H9 (cell line): Measurements from ENCODE around the gene PRKCZ. TPM values are rescaled to one million over a fixed set of nuclear protein-coding genes. Genes with fewer than 3 reads are reported as not detected.

ENCODE experiments used
- DNase-seq: peaks from one replicate; pipeline ENCODE4 v3.0.0-alpha.2; 2017
- H2AFZ ChIP-seq: one replicate; pipeline ENCODE4 v1.6.1; 2013; ENCODE audit warnings: mild to moderate bottlenecking, low read length, control low read depth, moderate library complexity
- H2AK5ac ChIP-seq: 2 replicates; pipeline ENCODE4 v1.6.1; 2013; ENCODE audit warnings: low read length, control low read depth, mixed read lengths; ENCODE audit not compliant: insufficient read length
- H2BK120ac ChIP-seq: one replicate; pipeline ENCODE4 v1.6.1; 2013; ENCODE audit warnings: low read depth, mild to moderate bottlenecking, low read length, control low read depth, inconsistent platforms; ENCODE audit not compliant: poor library complexity, severe bottlenecking
- H2BK12ac ChIP-seq: 2 replicates; pipeline ENCODE4 v1.6.1; 2013; ENCODE audit warnings: low read length, control low read depth, mixed read lengths, low read depth; ENCODE audit not compliant: insufficient read length
- H2BK15ac ChIP-seq: 2 replicates; pipeline ENCODE4 v1.6.1; 2013; ENCODE audit warnings: low read depth, low read length, control low read depth
- H2BK20ac ChIP-seq: one replicate; pipeline ENCODE4 v1.6.1; 2013; ENCODE audit warnings: low read depth, mild to moderate bottlenecking, low read length, control low read depth, inconsistent platforms; ENCODE audit not compliant: poor library complexity, severe bottlenecking
- H2BK5ac ChIP-seq: 2 replicates; pipeline ENCODE4 v1.6.1; 2013; ENCODE audit warnings: low read length, control low read depth, mixed read lengths; ENCODE audit not compliant: insufficient read length
- H3K14ac ChIP-seq: 2 replicates; pipeline ENCODE4 v1.6.1; 2013; ENCODE audit warnings: low read length, control low read depth; ENCODE audit not compliant: insufficient read depth
- H3K18ac ChIP-seq: 2 replicates; pipeline ENCODE4 v1.6.1; 2013; ENCODE audit warnings: low read depth, mild to moderate bottlenecking, mixed read lengths, low read length, control low read depth; ENCODE audit not compliant: insufficient read length
- H3K23ac ChIP-seq: 2 replicates; pipeline ENCODE4 v1.6.1; 2013; ENCODE audit warnings: low read length, control low read depth, mixed read lengths, low read depth; ENCODE audit not compliant: insufficient read length
- H3K23me2 ChIP-seq: 2 replicates; pipeline ENCODE4 v1.6.1; 2013; ENCODE audit warnings: low read depth, mild to moderate bottlenecking, mixed read lengths, low read length, control low read depth; ENCODE audit not compliant: insufficient read length, poor library complexity, severe bottlenecking
- H3K27ac ChIP-seq: 2 replicates; pipeline ENCODE4 v1.5.1; 2013; ENCODE audit warnings: low read length, control low read depth, mixed read lengths, low read depth; ENCODE audit not compliant: insufficient read length
- H3K27me3 ChIP-seq: 2 replicates; pipeline ENCODE4 v1.6.1; 2013; ENCODE audit warnings: low read length, control low read depth, inconsistent platforms; ENCODE audit not compliant: insufficient read depth
- H3K4ac ChIP-seq: 2 replicates; pipeline ENCODE4 v1.6.1; 2013; ENCODE audit warnings: low read depth, mild to moderate bottlenecking, control low read depth, inconsistent platforms, low read length, moderate library complexity
- H3K4me1 ChIP-seq: 2 replicates; pipeline ENCODE4 v1.6.1; 2013; ENCODE audit warnings: low read length, control low read depth, inconsistent platforms; ENCODE audit not compliant: insufficient read depth
- H3K4me2 ChIP-seq: 2 replicates; pipeline ENCODE4 v1.6.1; 2013; ENCODE audit warnings: low read length, control low read depth, mixed read lengths; ENCODE audit not compliant: insufficient read length, insufficient read depth
- H3K56ac ChIP-seq: 2 replicates; pipeline ENCODE4 v1.6.1; 2013; ENCODE audit warnings: low read depth, mild to moderate bottlenecking, mixed read lengths, low read length, control low read depth; ENCODE audit not compliant: insufficient read length
- H3K79me1 ChIP-seq: 2 replicates; pipeline ENCODE4 v1.6.1; 2013; ENCODE audit warnings: low read depth, mild to moderate bottlenecking, moderate library complexity, low read length, control low read depth, inconsistent platforms; ENCODE audit not compliant: insufficient read depth, poor library complexity, severe bottlenecking
- H3K79me2 ChIP-seq: 2 replicates; pipeline ENCODE4 v1.6.1; 2013; ENCODE audit warnings: low read length, control low read depth, inconsistent platforms; ENCODE audit not compliant: insufficient read depth
- H3K9ac ChIP-seq: 2 replicates; pipeline ENCODE4 v1.6.1; 2013; ENCODE audit warnings: low read length, control low read depth, mixed read lengths; ENCODE audit not compliant: insufficient read length; ENCODE audit errors: extremely low read depth
- H3K9me3 ChIP-seq: one replicate; pipeline ENCODE4 v1.6.1; 2013; ENCODE audit warnings: low read depth, low read length, inconsistent platforms; ENCODE audit not compliant: control insufficient read depth
- H3T11ph ChIP-seq: one replicate; pipeline ENCODE4 v1.6.1; 2013; ENCODE audit warnings: mild to moderate bottlenecking, low read length, control low read depth, inconsistent platforms
- H4K20me1 ChIP-seq: one replicate; pipeline ENCODE4 v1.6.1; 2013; ENCODE audit not compliant: control insufficient read depth, insufficient read length, insufficient read depth
- H4K5ac ChIP-seq: 2 replicates; pipeline ENCODE4 v1.6.1; 2013; ENCODE audit warnings: low read depth, mild to moderate bottlenecking, mixed read lengths, low read length, control low read depth; ENCODE audit not compliant: insufficient read length
- H4K8ac ChIP-seq: replicated peaks from 2 replicates; pipeline ENCODE4 v1.6.1; 2013; ENCODE audit warnings: low read length, control low read depth, mixed read lengths, low read depth; ENCODE audit not compliant: insufficient read length
- H4K91ac ChIP-seq: 2 replicates; pipeline ENCODE4 v1.6.1; 2013; ENCODE audit warnings: low read depth, mild to moderate bottlenecking, moderate library complexity, mixed read lengths, low read length, control low read depth; ENCODE audit not compliant: insufficient read length
- H3K27ac Mint-ChIP-seq, 3 experiments: 2 replicates in 2 of 3; 3 replicates in 1 of 3; pipeline ENCODE4 v1.8.0; 2020 to 2021; ENCODE audit warnings: mixed read lengths in 3 of 3, mild to moderate bottlenecking in 1 of 3, moderate library complexity in 1 of 3
- H3K27me3 Mint-ChIP-seq: 2 replicates; pipeline ENCODE4 v1.8.0; 2021; ENCODE audit warnings: low read depth, mild to moderate bottlenecking, moderate library complexity, mixed read lengths
- H3K36me3 Mint-ChIP-seq, 3 experiments: 2 replicates in 2 of 3; 3 replicates in 1 of 3; pipeline ENCODE4 v1.8.0; 2020 to 2021; ENCODE audit warnings: low read depth in 3 of 3, mixed read lengths in 3 of 3; ENCODE audit not compliant: insufficient read depth in 1 of 3
- H3K4me1 Mint-ChIP-seq, 2 experiments: 2 replicates each; pipeline ENCODE4 v1.8.0; 2020; ENCODE audit warnings: mixed read lengths in 2 of 2
- H3K4me3 Mint-ChIP-seq, 2 experiments: 2 replicates in 1 of 2; 3 replicates in 1 of 2; pipeline ENCODE4 v1.8.0; 2020 to 2021; ENCODE audit warnings: mild to moderate bottlenecking in 2 of 2, mixed read lengths in 2 of 2, moderate library complexity in 1 of 2
- H3K9me3 Mint-ChIP-seq, 2 experiments: 2 replicates in 1 of 2; 3 replicates in 1 of 2; pipeline ENCODE4 v1.8.0; 2020; ENCODE audit warnings: mild to moderate bottlenecking in 2 of 2, mixed read lengths in 2 of 2, moderate library complexity in 1 of 2
- CTCF ChIP-seq: fragments of 200-600 bp; sonication (generic); conservative IDR thresholded peaks from 3 replicates; pipeline ENCODE4 v1.8.0; 2021; ENCODE audit warnings: antibody characterized with exemption, mild to moderate bottlenecking
- WGBS: extraction: QIAGEN DNeasy Blood & Tissue Kit; methylation state at CpG from one replicate; pipeline ENCODE4 v1.1.7; 2013; ENCODE audit warnings: missing lambda C conversion rate, low lambda C conversion rate, mixed read lengths; ENCODE audit not compliant: insufficient read length; ENCODE audit errors: extremely low coverage; 5-methylcytosine and 5-hydroxymethylcytosine counted together
- total RNA-seq: library from RNA; stranded (reverse); gene quantifications from 2 replicates; pipeline ENCODE4 v1.2.1, GENCODE V29; 2021

PRKCZ gene
- total RNA-seq, 1 experiment from 2014 or later, result 48.4 TPM

GRCh38 chr1:2095394-2095793, 45.2 kb downstream of the PRKCZ start:
- Histone ChIP-seq H2BK120ac (no peak overlapping the region), H3K14ac (no peak overlapping the region), H4K91ac (no peak overlapping the region), H4K5ac (no peak overlapping the region), H3K4me1 (no peaks in the 10 kb centered on the region), H3K4ac (no peak overlapping the region), H3K9me3 (no peaks in the 10 kb centered on the region), H2BK15ac (no peak overlapping the region), H2BK5ac (no peak overlapping the region), H3K23ac (no peak overlapping the region), H3T11ph (no peak overlapping the region), H3K4me2 (no peak overlapping the region), H3K18ac (no peak overlapping the region), H3K79me1 (no peaks in the 10 kb centered on the region), H3K27me3 (no peaks in the 10 kb centered on the region), H2AFZ (no peak overlapping the region), H3K56ac (no peak overlapping the region), H2AK5ac (no peak overlapping the region), H2BK20ac (no peak overlapping the region), H3K9ac (no peak overlapping the region), H3K27ac (no peak overlapping the region), H4K20me1 (no peaks in the 10 kb centered on the region), H4K8ac (no peak overlapping the region), H2BK12ac (no peak overlapping the region), H3K23me2 (no peaks in the 10 kb centered on the region), H3K79me2 (no peaks in the 10 kb centered on the region)
- no peak for DNase-seq
- WGBS, result no CpG with 5 or more reads among the region's 17 CpGs
- no peaks in the 10 kb centered on the region for H3K27me3 Mint-ChIP-seq
- peak overlapping the region in 1 of 3 experiments; percentile 74; a peak in 1 of 7 replicates for H3K27ac Mint-ChIP-seq
- TF ChIP-seq CTCF, result no peak
- no peak overlapping the region for H3K4me3 Mint-ChIP-seq
- peaks cover 9 to 16% of the 10 kb centered on the region in 2 experiments for H3K4me1 Mint-ChIP-seq
- peaks cover 10 to 15% (median 14%) of the 10 kb centered on the region in 3 experiments for H3K36me3 Mint-ChIP-seq
- peaks cover 3 to 6% of the 10 kb centered on the region in 2 experiments; a peak in 4 of 5 replicates for H3K9me3 Mint-ChIP-seq
